H7 (cell line): Measurements from ENCODE around the gene SLC12A4. TPM values are rescaled to one million over a fixed set of nuclear protein-coding genes. Genes with fewer than 3 reads are reported as not detected.
A peak's percentile ranks its signal among the peaks of the same experiment; 100 is the strongest.
"Not testable (repeated sequence)": the region's sequence is repeated elsewhere in the genome, so short reads cannot be mapped to it uniquely, and the experiment has no call there.

Experiments used
- DNase-seq: peaks from one replicate; pipeline ENCODE4 v3.0.0; 2012
- H3K27me3 ChIP-seq: 2 replicates; pipeline ENCODE4 v1.6.0; 2011; ENCODE audit warnings: mild to moderate bottlenecking, low read length; ENCODE audit not compliant: control insufficient read depth, insufficient read depth
- H3K36me3 ChIP-seq: replicated peaks from 2 replicates; pipeline ENCODE4 v1.5.1; 2011; ENCODE audit warnings: low read length; ENCODE audit not compliant: control insufficient read depth, insufficient read depth
- H3K4me3 ChIP-seq: 2 replicates; pipeline ENCODE4 v1.5.1; 2011; ENCODE audit warnings: low read depth, mild to moderate bottlenecking, control low read depth, low read length, moderate library complexity; ENCODE audit not compliant: insufficient read depth
- total RNA-seq: library from RNA; depleted of rRNA; stranded (reverse); fragments of >200 nt; shearing (Covaris generic); gene quantifications from 2 replicates; pipeline ENCODE4 v1.2.3, GENCODE V29; 2014

SLC12A4 gene
- total RNA-seq, 1 experiment from 2014 or later = 43.2 TPM

- no peak for DNase-seq
- Histone ChIP-seq H3K4me3 (no peak overlapping the region), H3K27me3 (no peaks in the 10 kb centered on the region), H3K36me3 (peaks cover 4% of the 10 kb centered on the region)
Observed at GRCh38 chr16:67919622-67920221, 48.7 kb downstream of the SLC12A4 start.

- H3K36me3 ChIP-seq = peaks cover 1% of the 10 kb centered on the region
- H3K27me3 ChIP-seq = no peaks in the 10 kb centered on the region
- no peak for DNase-seq
- no peak overlapping the region for H3K4me3 ChIP-seq
Observed at GRCh38 chr16:67917852-67918236, 50.6 kb downstream of the SLC12A4 start.

GRCh38 chr16:67917140-67917851 is 51.1 kb downstream of the SLC12A4 start:
- H3K27me3 ChIP-seq = no peaks in the 10 kb centered on the region
- DNase-seq = no peak
- peaks cover 1% of the 10 kb centered on the region for H3K36me3 ChIP-seq
- H3K4me3 ChIP-seq = no peak overlapping the region

GRCh38 chr16:67915831-67916723 is 52.4 kb downstream of the SLC12A4 start:
- no peak overlapping the region for H3K4me3 ChIP-seq
- no peak for DNase-seq
- no peaks in the 10 kb centered on the region for H3K27me3 ChIP-seq
- peaks cover 3% of the 10 kb centered on the region for H3K36me3 ChIP-seq

- DNase-seq, H3K4me3 ChIP-seq, H3K27me3 ChIP-seq, H3K36me3 ChIP-seq: not testable (repeated sequence)
Observed at GRCh38 chr16:67915496-67915769, 53.0 kb downstream of the SLC12A4 start.

- Histone ChIP-seq H3K36me3 (peaks cover 4% of the 10 kb centered on the region), H3K27me3 (no peaks in the 10 kb centered on the region), H3K4me3 (no peak overlapping the region)
- no peak for DNase-seq
Observed at GRCh38 chr16:67914758-67915495, 53.5 kb downstream of the SLC12A4 start.

- Histone ChIP-seq H3K4me3 (no peak overlapping the region), H3K27me3 (no peaks in the 10 kb centered on the region), H3K36me3 (peaks cover 6% of the 10 kb centered on the region)
- no peak for DNase-seq
Observed at GRCh38 chr16:67910158-67910557, 58.3 kb downstream of the SLC12A4 start.

- no peaks in the 10 kb centered on the region for H3K27me3 ChIP-seq
- DNase-seq = no peak
- H3K36me3 ChIP-seq = peaks cover 6% of the 10 kb centered on the region
- H3K4me3 ChIP-seq = no peak overlapping the region
Observed at GRCh38 chr16:67909056-67909742, 59.2 kb downstream of the SLC12A4 start.

GRCh38 chr16:67907397-67908180 is 60.8 kb downstream of the SLC12A4 start:
- no peak overlapping the region for H3K4me3 ChIP-seq
- DNase-seq = peak; percentile 53
- H3K36me3 ChIP-seq = peaks cover 6% of the 10 kb centered on the region
- H3K27me3 ChIP-seq = no peaks in the 10 kb centered on the region

- DNase-seq = no peak
- no peaks in the 10 kb centered on the region; the same call in 1 of the 2 replicates for H3K36me3 ChIP-seq
- no peak overlapping the region for H3K4me3 ChIP-seq
- no peaks in the 10 kb centered on the region for H3K27me3 ChIP-seq
Observed at GRCh38 chr16:67902831-67903230, 65.6 kb downstream of the SLC12A4 start.

GRCh38 chr16:67901734-67902133 is 66.7 kb downstream of the SLC12A4 start:
- no peak overlapping the region for H3K4me3 ChIP-seq
- DNase-seq = no peak
- H3K36me3 ChIP-seq = no peaks in the 10 kb centered on the region; the same call in 1 of the 2 replicates
- H3K27me3 ChIP-seq = no peaks in the 10 kb centered on the region

- Histone ChIP-seq H3K36me3 (no peaks in the 10 kb centered on the region), H3K4me3 (no peak overlapping the region), H3K27me3 (no peaks in the 10 kb centered on the region)
- no peak for DNase-seq
Observed at GRCh38 chr16:67897231-67897630, 71.2 kb downstream of the SLC12A4 start.

- Histone ChIP-seq H3K27me3 (no peaks in the 10 kb centered on the region), H3K4me3 (peak overlapping the region; percentile 99), H3K36me3 (no peaks in the 10 kb centered on the region)
- DNase-seq = peak; percentile 77
Observed at GRCh38 chr16:67893743-67894399, 74.6 kb downstream of the SLC12A4 start.
